ENCODE data around the gene MIEF1. TPM values are rescaled to one million over a fixed set of nuclear protein-coding genes. Genes with fewer than 3 reads are reported as not detected.
A peak's percentile ranks its signal among the peaks of the same experiment; 100 is the strongest.
"Not testable (repeated sequence)": the region's sequence is repeated elsewhere in the genome, so short reads cannot be mapped to it uniquely, and the experiment has no call there.

Gene MIEF1
- total and polyA plus RNA-seq, 11 donors, result 6.5 to 25.2 (median 18.7) TPM

DNA sequence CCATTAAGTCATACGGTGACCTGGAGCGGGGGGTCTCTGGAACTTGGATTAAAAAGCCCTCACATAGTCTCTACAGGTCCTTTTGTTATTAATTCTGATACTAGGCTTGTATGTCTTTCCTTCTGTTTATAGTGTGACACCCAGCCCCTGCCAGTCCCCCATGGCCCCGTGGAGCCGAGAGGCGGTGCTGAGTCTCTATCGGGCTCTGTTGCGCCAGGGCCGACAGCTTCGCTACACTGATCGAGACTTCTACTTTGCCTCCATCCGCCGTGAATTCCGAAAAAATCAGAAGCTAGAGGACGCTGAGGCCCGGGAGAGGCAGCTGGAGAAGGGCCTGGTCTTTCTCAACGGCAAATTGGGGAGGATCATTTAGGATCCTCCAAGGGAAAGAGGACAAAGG lies 2.0 kb downstream of the MIEF1 start:
- H3K27ac ChIP-seq, result no peak overlapping the region
- intact Hi-C loops (cut with DNase I), result loop anchor here in 5 of 10 donors (5.0 to 10.0 kb wide), 3 partner anchors 69 to 107 kb away; partner anchors contain the start of gene TAB1 (in 2 of the 5)
- no peaks in the 10 kb centered on the region for H3K9me3 ChIP-seq
- 89 to 93% (median 90%) methylated on average over 16 of the region's 16 CpGs for WGBS, 4 donors
- DNase-seq (no peak), ATAC-seq (no peak)
- H3K27me3 ChIP-seq, result no peaks in the 10 kb centered on the region
- TF ChIP-seq CTCF (IDR thresholded peaks at IDR 0.05) (no peak), POLR2A (IDR thresholded peaks at IDR 0.05) (no peak)
- peaks cover 5 to 54% (median 49%) of the 10 kb centered on the region in 9 donors for H3K36me3 ChIP-seq
- peak overlapping the region in 3 of 12 donors; percentile 79 to 99 (median 82) for H3K4me3 ChIP-seq
- peaks cover 14 to 57% (median 39%) of the 10 kb centered on the region in 12 donors for H3K4me1 ChIP-seq

DNA sequence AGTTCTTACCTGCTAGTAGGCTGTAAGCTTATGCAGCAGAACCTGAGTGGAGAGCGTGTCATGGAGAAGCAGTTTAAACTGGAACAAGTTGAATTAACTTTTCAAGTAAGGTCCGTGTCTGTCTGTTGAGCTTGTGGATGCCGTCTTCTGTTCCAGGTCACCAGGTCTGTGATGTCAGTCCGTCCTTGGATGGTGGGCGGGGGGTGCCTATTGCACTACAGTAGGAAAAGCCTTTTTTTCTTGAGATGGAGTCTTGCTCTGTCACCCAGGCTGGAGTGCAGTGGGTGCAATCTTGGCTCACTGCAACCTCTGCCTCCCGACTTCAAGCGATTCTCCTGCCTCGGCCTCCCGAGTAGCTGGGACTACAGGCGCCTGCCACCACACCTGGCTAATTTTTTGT lies 4.9 kb downstream of the MIEF1 start:
- ATAC-seq, H3K4me3 ChIP-seq, H3K27ac ChIP-seq, H3K9me3 ChIP-seq, H3K27me3 ChIP-seq: not testable (repeated sequence)
- DNase-seq, result peak in 1 of 5 donors; percentile 13
- H3K4me1 ChIP-seq, result peaks cover 10 to 39% (median 19%) of the 10 kb centered on the region in 12 donors
- intact Hi-C loops (cut with DNase I), result loop anchor here in 1 of 10 donors (10.0 kb wide), 1 partner anchor 72 kb away; no protein-coding TSS in a partner anchor
- peaks cover 8 to 84% (median 79%) of the 10 kb centered on the region in 9 donors for H3K36me3 ChIP-seq
- 72 to 82% (median 77%) methylated on average over 10 of the region's 10 CpGs for WGBS, 4 donors

DNA sequence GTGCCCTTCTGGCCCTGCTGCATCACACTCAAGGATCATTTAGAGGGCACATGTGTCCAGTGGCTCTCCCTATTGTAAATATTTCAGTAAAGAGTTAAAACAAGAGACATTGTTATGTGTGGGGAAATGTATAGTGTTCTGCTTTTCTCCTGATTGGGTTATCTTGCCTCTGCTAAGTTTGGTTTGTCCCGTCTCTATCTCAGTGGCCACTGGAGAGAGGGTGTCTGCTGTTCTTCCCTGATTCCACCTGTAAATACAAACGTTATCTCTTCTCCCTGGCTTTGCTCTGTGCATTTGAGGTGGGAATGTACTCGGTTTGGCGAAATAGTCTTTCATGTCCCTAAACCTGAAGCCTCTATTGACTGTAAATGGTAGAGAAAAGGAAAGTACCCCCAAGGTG lies 6.3 kb downstream of the MIEF1 start:
- ATAC-seq (no peak), DNase-seq (no peak)
- TF ChIP-seq POLR2A (IDR thresholded peaks at IDR 0.05), result no peak
- TF ChIP-seq CTCF (IDR thresholded peaks at IDR 0.05), result no peak
- intact Hi-C loops (cut with DNase I), result loop anchor here in 1 of 10 donors (10.0 kb wide), 1 partner anchor 74 kb away; no protein-coding TSS in a partner anchor
- H3K27ac ChIP-seq, result no peak overlapping the region
- H3K4me1 ChIP-seq, result peaks cover 4 to 32% (median 14%) of the 10 kb centered on the region in 12 donors
- H3K9me3 ChIP-seq, result no peaks in the 10 kb centered on the region
- no peak overlapping the region for H3K4me3 ChIP-seq
- no peaks in the 10 kb centered on the region for H3K27me3 ChIP-seq
- 55 to 61% (median 58%) methylated on average over 4 of the region's 4 CpGs for whole genome bisulfite sequencing, 4 donors
- H3K36me3 ChIP-seq, result peaks cover 8 to 96% (median 93%) of the 10 kb centered on the region in 9 donors

DNA sequence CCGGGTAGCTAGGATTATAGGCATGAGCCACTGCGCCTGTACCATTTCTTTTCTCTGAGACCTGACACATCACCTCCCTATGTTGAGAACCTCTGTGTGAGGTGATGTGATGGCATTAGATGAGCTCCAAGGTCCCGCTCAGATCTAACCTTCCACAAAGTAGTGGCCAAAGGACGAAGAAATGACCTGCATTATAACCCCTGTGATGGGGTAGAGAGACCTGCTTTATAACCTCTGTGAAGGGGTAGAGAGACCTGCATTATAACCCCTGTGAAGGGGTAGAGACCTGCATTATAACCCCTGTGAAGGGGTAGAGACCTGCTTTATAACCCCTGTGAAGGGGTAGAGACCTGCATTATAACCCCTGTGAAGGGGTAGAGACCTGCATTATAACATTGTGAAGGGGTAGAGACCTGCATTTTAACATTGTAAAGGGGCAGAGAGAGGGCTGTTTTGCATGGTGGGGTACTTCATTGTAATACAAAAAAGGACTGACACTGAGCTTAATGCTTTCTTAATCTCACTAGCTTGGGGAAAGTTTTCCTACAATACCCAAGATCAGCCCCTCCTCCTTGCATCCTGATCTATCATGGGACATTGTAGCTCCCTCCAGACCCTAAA lies 8.5 kb downstream of the MIEF1 start:
- WGBS, 4 donors, result 88 to 93% (median 92%) methylated on average over 4 of the region's 4 CpGs

More for the DNA sequence above, 8.5 kb downstream of the MIEF1 start:
- Histone ChIP-seq H3K36me3 (peaks cover 6 to 100% (median 97%) of the 10 kb centered on the region in 9 donors), H3K27me3 (no peaks in the 10 kb centered on the region), H3K4me3 (no peak overlapping the region), H3K27ac (no peak overlapping the region), H3K4me1 (peaks cover 0 to 22% (median 5%) of the 10 kb centered on the region in 12 donors), H3K9me3 (no peaks in the 10 kb centered on the region)
- no peak for TF ChIP-seq CTCF (IDR thresholded peaks at IDR 0.05)
- no peak for TF ChIP-seq POLR2A (IDR thresholded peaks at IDR 0.05)
- DNase-seq, result no peak
- intact Hi-C loops (cut with DNase I), result loop anchor here in 3 of 10 donors (10.0 kb wide), 4 partner anchors 106 to 336 kb away; partner anchors contain the start of genes SYNGR1 (in 1 of the 3) and TAB1 (in 1 of the 3)
- no peak for ATAC-seq
